Liver (tissue), 3 donors: Measurements from ENCODE around the gene SEMA4D.

Source experiments
- CTCF ChIP-seq: fragments of 150-350 bp; IDR thresholded peaks from 2 replicates; pipeline ENCODE4 v1.5.1; 2017; ENCODE audit warnings: improper control_type of control experiment, low read depth, low read length; ENCODE audit not compliant: missing input control
- EGR1 ChIP-seq, 2 donors: IDR thresholded peaks; 2 replicates each; pipeline ENCODE4 v1.6.1; 2016 to 2018; ENCODE audit warnings: antibody characterized with exemption in 2 of 2, low read depth in 2 of 2
- FOXA1 ChIP-seq: IDR thresholded peaks from 2 replicates; pipeline ENCODE4 v1.6.1; 2016; ENCODE audit warnings: antibody characterized with exemption
- GABPA ChIP-seq, 2 donors: IDR thresholded peaks in 1 of 2; conservative IDR thresholded peaks in 1 of 2; 2 replicates each; pipeline ENCODE4 v1.6.1; 2016; ENCODE audit warnings: antibody characterized with exemption in 2 of 2, mild to moderate bottlenecking in 1 of 2, moderate library complexity in 1 of 2
- JUND ChIP-seq, 2 donors: IDR thresholded peaks; 2 replicates each; pipeline ENCODE4 v1.6.1; 2016; ENCODE audit warnings: antibody characterized with exemption in 2 of 2
- MAX ChIP-seq: IDR thresholded peaks from 2 replicates; pipeline ENCODE4 v1.6.1; 2016; ENCODE audit warnings: antibody characterized with exemption
- RAD21 ChIP-seq, 2 donors: IDR thresholded peaks; 2 replicates each; pipeline ENCODE4 v1.6.1; 2016; ENCODE audit warnings: antibody characterized with exemption in 2 of 2, mild to moderate bottlenecking in 2 of 2
- REST ChIP-seq: IDR thresholded peaks from 2 replicates; pipeline ENCODE4 v1.6.1; 2016; ENCODE audit warnings: antibody characterized with exemption, mild to moderate bottlenecking
- TAF1 ChIP-seq: conservative IDR thresholded peaks from 2 replicates; pipeline ENCODE4 v1.6.1; 2016; ENCODE audit warnings: antibody characterized with exemption, mild to moderate bottlenecking
- YY1 ChIP-seq: IDR thresholded peaks from 2 replicates; pipeline ENCODE4 v1.6.1; 2016; ENCODE audit warnings: antibody characterized with exemption, mild to moderate bottlenecking
- donor health status: healthy.
- donor health status: healthy.

- TF ChIP-seq CTCF = no peak
- TF ChIP-seq RAD21 (IDR thresholded peaks at IDR 0.05) = no peak
- TF ChIP-seq REST = no peak
- TF ChIP-seq FOXA1 = no peak
- no peak for TF ChIP-seq GABPA (IDR thresholded peaks at IDR 0.05 in 1 of 2, conservative IDR thresholded peaks at IDR 0.05 in 1 of 2)
- no peak for TF ChIP-seq EGR1 (IDR thresholded peaks at IDR 0.05; ENCODE audit: low read depth in 2 of 2)
- TF ChIP-seq MAX = no peak
- TF ChIP-seq YY1 = no peak
- TF ChIP-seq TAF1 = no peak
- TF ChIP-seq JUND (IDR thresholded peaks at IDR 0.05) = no peak
These were observed 184.1 kb downstream of the SEMA4D start for GRCh38 chr9:89313842-89314241.
